Measurements from ENCODE around the gene ZNF365. TPM values are rescaled to one million over a fixed set of nuclear protein-coding genes. Genes with fewer than 3 reads are reported as not detected.
"Not testable (repeated sequence)": the region's sequence is repeated elsewhere in the genome, so short reads cannot be mapped to it uniquely, and the experiment has no call there.

Gene ZNF365
- total RNA-seq, 1 donor = 7.2 TPM

DNA sequence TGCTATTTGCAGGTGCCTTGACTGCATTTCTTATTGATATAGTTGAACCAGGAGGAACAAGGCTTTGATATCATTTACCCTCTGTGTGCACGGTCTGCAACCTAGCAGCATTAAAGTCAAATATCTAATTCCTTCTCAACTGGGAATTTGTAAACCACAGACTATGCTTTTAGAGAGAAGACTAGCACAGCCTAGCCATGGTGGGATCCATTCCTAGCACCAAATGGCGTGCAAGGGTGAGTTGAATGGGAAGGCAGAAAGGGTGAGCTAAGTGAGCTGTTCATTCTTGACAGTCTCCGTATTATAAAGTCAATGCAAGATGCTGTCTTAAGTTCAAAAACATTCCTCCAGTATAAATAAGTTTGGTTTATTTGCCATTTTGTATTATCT is 2.9 kb downstream of the ZNF365 start:
- no peak overlapping the region for H3K4me3 ChIP-seq (ENCODE audit: low read depth, low read length)
- TF ChIP-seq, protein P1, sequence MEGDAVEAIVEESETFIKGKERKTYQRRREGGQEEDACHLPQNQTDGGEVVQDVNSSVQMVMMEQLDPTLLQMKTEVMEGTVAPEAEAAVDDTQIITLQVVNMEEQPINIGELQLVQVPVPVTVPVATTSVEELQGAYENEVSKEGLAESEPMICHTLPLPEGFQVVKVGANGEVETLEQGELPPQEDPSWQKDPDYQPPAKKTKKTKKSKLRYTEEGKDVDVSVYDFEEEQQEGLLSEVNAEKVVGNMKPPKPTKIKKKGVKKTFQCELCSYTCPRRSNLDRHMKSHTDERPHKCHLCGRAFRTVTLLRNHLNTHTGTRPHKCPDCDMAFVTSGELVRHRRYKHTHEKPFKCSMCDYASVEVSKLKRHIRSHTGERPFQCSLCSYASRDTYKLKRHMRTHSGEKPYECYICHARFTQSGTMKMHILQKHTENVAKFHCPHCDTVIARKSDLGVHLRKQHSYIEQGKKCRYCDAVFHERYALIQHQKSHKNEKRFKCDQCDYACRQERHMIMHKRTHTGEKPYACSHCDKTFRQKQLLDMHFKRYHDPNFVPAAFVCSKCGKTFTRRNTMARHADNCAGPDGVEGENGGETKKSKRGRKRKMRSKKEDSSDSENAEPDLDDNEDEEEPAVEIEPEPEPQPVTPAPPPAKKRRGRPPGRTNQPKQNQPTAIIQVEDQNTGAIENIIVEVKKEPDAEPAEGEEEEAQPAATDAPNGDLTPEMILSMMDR (IDR thresholded peaks at IDR 0.05; ENCODE audit: insufficient read depth, low read length) = no peak
- DNase-seq (ENCODE audit: low read depth) = no peak

DNA sequence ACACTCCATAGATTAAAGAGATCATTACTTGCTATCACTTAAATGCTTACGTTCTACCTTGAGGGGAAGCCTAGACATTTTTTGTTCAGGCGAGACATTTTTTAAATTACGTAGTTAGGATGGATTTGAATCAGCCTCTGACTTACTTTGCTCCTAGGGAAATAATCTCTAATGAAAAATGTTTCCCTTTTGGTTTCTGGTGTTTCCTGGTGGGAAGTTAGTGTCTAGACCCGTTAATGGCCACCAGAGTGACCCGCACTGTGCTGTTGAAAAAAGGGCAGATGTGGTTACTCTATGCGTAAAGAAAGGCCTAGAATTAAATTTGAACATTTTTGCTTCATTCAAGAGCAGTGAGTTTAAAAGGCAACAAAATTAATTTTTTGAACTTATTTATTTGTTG is 3.8 kb downstream of the ZNF365 start:
- no peak overlapping the region for H3K4me3 ChIP-seq (ENCODE audit: low read depth, low read length)
- TF ChIP-seq, protein P1 (IDR thresholded peaks at IDR 0.05; ENCODE audit: insufficient read depth, low read length) = no peak
- DNase-seq (ENCODE audit: low read depth) = no peak

DNA sequence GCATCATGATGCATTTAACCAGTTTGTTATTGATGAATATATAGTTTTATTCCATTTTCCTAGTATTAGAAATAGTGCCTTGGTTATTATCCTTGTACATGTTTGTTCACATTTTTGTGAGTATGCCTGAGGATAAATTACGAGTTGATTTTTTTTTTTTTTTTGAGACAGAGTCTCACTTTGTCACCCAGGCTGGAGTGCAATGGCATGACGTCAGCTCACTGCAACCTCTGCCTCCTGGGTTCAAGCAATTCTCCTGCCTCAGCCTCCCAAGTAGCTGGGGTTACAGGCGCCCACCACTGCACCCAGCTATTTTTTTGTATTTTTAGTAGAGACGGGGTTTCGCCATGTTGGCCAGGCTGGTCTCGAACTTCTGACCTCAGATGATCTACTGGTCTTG is 4.7 kb downstream of the ZNF365 start:
- not testable (repeated sequence) for DNase-seq (ENCODE audit: low read depth); H3K4me3 ChIP-seq (ENCODE audit: low read depth, low read length)

DNA sequence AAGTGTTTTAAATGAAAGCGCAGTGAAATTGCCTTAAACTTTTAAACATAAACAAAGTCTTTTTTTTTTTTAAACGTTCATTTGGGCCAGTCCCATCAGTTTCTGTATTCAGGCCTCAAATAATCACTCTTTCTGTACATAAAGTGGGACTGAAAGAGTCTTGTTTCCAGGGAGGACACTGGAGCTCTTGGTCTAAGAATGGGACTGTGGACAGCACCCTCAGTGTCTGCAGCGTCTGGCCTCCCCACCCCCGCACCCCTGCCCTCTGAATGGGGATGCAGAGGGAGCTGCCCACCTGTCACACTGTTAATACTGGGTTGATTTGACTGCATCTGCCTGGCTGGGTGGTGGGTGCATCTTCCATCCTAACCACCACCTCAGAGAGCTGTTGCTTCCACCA is 5.2 kb downstream of the ZNF365 start:
- no peak for DNase-seq (ENCODE audit: low read depth)
- TF ChIP-seq, protein P1 (IDR thresholded peaks at IDR 0.05; ENCODE audit: insufficient read depth, low read length) = no peak
- no peak overlapping the region for H3K4me3 ChIP-seq (ENCODE audit: low read depth, low read length)

DNA sequence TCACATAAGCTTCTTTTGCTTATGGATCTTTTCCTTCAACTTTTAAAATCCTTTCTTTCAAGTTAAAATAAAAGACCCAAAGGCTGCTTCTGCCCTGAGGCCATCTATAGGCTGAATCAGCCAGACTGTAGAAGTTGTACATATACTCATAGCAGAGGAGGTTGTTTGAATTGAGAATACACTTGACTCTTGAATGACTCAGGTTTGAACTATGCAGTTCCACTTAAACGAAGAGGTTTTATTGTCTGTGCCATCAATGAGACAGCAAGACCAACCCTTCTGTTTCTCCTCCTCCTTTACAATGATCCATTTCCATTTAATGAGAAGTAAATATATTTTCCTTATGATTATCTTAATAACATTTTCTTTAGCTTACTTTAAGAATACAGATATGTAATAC is 5.8 kb downstream of the ZNF365 start:
- TF ChIP-seq, protein P1 (IDR thresholded peaks at IDR 0.05; ENCODE audit: insufficient read depth, low read length) = no peak
- peak; percentile 63 for DNase-seq (ENCODE audit: low read depth)
- H3K4me3 ChIP-seq (ENCODE audit: low read depth, low read length) = no peak overlapping the region

DNA sequence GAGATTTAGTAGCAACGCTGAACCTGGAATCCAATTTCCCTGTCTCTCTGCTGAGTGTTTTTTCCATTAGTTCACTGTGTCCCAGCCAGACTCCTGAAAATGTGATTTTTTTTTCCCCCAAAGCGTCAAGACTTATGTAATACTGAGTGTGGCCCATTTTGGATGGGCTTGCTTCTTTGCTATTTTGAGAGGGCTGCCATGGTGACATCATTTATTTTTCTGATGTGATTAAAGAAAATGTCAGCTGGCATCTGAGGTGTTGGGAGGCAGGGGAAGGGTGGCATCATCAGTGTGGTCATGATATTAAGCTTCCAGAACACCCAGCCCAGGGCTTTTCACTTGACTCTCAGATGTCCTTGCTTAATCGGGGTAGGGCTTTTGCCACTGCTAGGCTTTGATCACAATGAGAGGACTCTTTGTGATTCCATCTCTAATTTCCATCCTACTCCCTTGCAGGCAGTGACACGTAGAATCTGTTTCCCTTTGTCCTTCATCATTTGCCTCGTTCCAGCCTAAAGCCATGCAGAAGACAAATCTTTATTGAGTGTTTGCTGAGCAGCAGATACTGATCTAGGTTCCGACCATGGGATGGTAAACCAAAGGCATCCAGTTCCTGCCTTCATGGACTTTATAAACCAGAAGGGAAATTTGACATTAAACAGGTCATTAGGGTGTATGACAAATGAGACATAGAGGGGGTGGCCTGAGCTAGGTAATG is 7.4 kb downstream of the ZNF365 start:
- DNase-seq (ENCODE audit: low read depth) = no peak
- H3K4me3 ChIP-seq (ENCODE audit: low read depth, low read length) = no peak overlapping the region
- TF ChIP-seq, protein P1 (IDR thresholded peaks at IDR 0.05; ENCODE audit: insufficient read depth, low read length) = no peak

DNA sequence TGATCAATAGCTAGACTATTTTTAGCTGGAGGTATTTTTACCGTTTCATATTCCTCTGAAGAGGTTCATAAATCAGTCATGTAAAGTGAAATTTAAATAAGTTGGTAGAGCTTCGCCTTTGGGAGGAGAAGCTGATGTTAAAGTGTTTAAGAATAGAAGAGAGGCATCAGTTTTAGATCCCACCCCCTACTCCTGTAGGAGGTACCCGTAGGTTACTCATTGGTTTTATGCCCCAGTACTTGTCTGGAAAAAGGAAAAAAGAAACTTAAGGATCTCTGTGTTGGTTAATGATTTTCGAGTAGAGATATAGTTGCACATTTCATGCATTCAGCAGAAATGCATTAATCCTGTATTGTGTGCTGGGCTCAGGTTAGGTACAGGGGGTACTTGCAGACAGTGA is 8.7 kb downstream of the ZNF365 start:
- DNase-seq (ENCODE audit: low read depth) = no peak
- TF ChIP-seq, protein P1 (IDR thresholded peaks at IDR 0.05; ENCODE audit: insufficient read depth, low read length) = no peak
- H3K4me3 ChIP-seq (ENCODE audit: low read depth, low read length) = no peak overlapping the region
